ENCODE measurements around the gene DHODH. TPM values are rescaled to one million over a fixed set of nuclear protein-coding genes. Genes with fewer than 3 reads are reported as not detected.

DHODH gene
- total RNA-seq = 1 to 10 TPM; 5.1 to 7.3 (median 6.7) TPM

DNA sequence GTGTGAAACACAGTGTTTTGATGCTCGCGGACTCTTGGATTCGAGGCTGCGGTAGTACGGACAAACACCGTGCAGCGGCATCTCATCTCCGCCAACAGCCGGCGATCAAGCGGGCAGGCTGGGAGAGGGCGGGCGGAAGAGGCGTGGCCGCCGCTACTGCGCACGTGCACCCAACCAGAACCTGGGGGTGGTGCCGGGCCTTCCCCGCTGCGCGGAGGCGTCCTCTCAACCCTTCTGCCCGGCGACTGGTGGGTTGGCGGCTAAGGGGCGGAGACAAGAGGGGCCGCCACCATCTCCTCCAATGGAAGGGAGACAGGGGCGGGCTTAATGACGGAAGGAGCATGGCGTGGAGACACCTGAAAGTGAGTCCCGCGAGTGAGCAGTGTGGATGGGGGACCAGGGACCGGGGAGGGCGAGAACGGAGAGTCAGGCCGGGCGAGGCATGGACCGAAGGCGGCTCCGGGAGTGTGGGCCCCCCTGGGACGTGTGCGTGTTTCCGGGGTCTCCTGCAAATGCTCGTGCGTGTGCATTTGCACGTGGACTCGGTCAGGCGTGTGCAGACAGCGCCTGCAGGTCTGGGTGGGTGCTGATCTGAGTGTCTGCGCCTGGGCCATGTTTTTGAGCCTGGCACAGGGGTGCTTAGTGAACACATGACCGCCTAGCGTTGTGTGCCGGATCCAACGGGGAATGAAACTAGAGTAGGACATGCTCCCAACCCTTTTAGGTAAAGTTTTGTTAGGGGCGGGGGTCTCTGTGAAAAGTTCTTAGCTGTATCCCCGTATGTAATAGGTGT is at the start of gene DHODH:
DHODH (plus strand) TSS at position 321 of the 793 bp plus-strand sequence; CDS start at position 342, 21 bp downstream.
- peak; percentile 98 to 99 for ATAC-seq
- no peaks in the 10 kb centered on the region for H3K9me3 ChIP-seq
- H3K4me3 ChIP-seq = peak within 1 kb of the TSS; percentile 74 to 96 (median 88)
- no peaks in the 10 kb centered on the region for H3K36me3 ChIP-seq
- DNase-seq = peak; percentile 98
- intact Hi-C loops (cut with DNase I; ENCODE audit: low total_unique reads) = loop anchor here (1.0 to 5.0 kb wide), 3 partner anchors 43 to 111 kb away; partner anchors contain the start of genes DHX38, IST1 and TXNL4B
- in situ Hi-C loops (cut with MboI; ENCODE audit: low sequenced_read_pairs in 4 of 4) = no loop called here
- peaks cover 11% of the 10 kb centered on the region in 2 donors for H3K4me1 ChIP-seq
- peak within 1 kb of the TSS; percentile 83 to 91 (median 86) for H3K27ac ChIP-seq
- no peaks in the 10 kb centered on the region for H3K27me3 ChIP-seq
- TF ChIP-seq POLR2A (IDR thresholded peaks at IDR 0.05) = peak; percentile 32 to 48
- TF ChIP-seq CTCF (IDR thresholded peaks at IDR 0.05 in 4 of 5, conservative IDR thresholded peaks at IDR 0.05 in 1 of 5) = peak in 2 of 5 experiments; percentile 21 to 36

GRCh38 chr16:71961066-71962039 is 47.2 kb upstream of the DHODH start:
- intact Hi-C loops (cut with DNase I; ENCODE audit: low total_unique reads) (no loop called here), in situ Hi-C loops (cut with MboI; ENCODE audit: low sequenced_read_pairs in 4 of 4) (no loop called here)
- Histone ChIP-seq H3K4me3 (no peak overlapping the region), H3K36me3 (no peaks in the 10 kb centered on the region), H3K9me3 (no peaks in the 10 kb centered on the region), H3K27ac (no peak overlapping the region), H3K4me1 (no peaks in the 10 kb centered on the region), H3K27me3 (no peaks in the 10 kb centered on the region)
- ATAC-seq = peak; percentile 95 to 99
- DNase-seq = peak; percentile 59 to 77
- TF ChIP-seq CTCF (IDR thresholded peaks at IDR 0.05 in 4 of 5, conservative IDR thresholded peaks at IDR 0.05 in 1 of 5) (peak; percentile 72 to 84 (median 73)), POLR2A (IDR thresholded peaks at IDR 0.05) (no peak)

DNA sequence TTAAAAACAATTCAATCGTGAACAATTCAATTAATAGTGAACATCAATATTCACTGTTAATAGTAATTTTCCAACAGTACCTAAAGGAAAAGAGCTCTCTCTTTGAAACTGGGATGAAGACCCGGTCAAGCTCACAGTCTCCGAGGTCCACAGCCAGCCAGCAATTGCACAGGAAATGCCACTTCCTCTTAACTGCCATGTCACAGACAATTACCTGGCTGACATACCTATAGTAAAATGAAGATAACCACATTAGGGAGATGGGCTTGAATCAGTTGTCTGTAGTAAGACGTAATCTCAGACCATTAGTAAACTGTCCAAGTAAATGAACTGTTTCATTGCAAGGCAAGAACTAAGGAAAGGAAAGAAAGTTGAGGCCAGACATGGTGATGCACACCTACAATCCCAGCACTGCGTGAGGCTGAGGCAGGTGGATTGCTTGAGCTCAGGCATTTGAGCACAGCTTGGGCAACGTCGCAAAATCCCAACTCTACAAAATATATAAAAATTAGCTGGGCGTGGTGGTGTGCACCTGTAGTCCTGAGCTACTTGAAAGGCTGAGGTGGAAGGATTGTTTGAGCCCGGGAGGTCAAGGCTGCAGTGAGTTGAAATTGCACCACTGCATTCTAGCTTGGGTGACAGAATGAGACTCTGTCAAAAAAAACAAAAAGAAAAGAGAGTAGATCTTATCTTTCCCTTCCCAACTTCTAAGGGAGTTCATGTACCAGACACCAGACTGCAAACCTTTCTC is 45.2 kb upstream of the DHODH start:
- in situ Hi-C loops (cut with MboI; ENCODE audit: low sequenced_read_pairs in 4 of 4) (no loop called here), intact Hi-C loops (cut with DNase I; ENCODE audit: low total_unique reads) (no loop called here)
- Histone ChIP-seq H3K27me3 (no peaks in the 10 kb centered on the region), H3K9me3 (no peaks in the 10 kb centered on the region), H3K27ac (no peak overlapping the region), H3K36me3 (no peaks in the 10 kb centered on the region), H3K4me1 (peaks cover 0 to 8% of the 10 kb centered on the region in 2 donors), H3K4me3 (no peak overlapping the region)
- no peak for DNase-seq
- no peak for ATAC-seq
- no peak for TF ChIP-seq POLR2A (IDR thresholded peaks at IDR 0.05)
- TF ChIP-seq CTCF (IDR thresholded peaks at IDR 0.05 in 4 of 5, conservative IDR thresholded peaks at IDR 0.05 in 1 of 5) = no peak

- ATAC-seq = no peak
- H3K4me1 ChIP-seq = peaks cover 0 to 8% of the 10 kb centered on the region in 2 donors
- in situ Hi-C loops (cut with MboI; ENCODE audit: low sequenced_read_pairs in 4 of 4) (no loop called here), intact Hi-C loops (cut with DNase I; ENCODE audit: low total_unique reads) (no loop called here)
- DNase-seq = no peak
- H3K36me3 ChIP-seq = no peaks in the 10 kb centered on the region
- TF ChIP-seq POLR2A (IDR thresholded peaks at IDR 0.05) (no peak), CTCF (IDR thresholded peaks at IDR 0.05 in 4 of 5, conservative IDR thresholded peaks at IDR 0.05 in 1 of 5) (no peak)
- no peaks in the 10 kb centered on the region for H3K9me3 ChIP-seq
- no peaks in the 10 kb centered on the region for H3K27me3 ChIP-seq
- H3K27ac ChIP-seq = no peak overlapping the region
- no peak overlapping the region for H3K4me3 ChIP-seq
These were observed 43.3 kb upstream of the DHODH start for GRCh38 chr16:71965223-71965622.
